ENCODE measurements around the gene RAMP2.

DNA sequence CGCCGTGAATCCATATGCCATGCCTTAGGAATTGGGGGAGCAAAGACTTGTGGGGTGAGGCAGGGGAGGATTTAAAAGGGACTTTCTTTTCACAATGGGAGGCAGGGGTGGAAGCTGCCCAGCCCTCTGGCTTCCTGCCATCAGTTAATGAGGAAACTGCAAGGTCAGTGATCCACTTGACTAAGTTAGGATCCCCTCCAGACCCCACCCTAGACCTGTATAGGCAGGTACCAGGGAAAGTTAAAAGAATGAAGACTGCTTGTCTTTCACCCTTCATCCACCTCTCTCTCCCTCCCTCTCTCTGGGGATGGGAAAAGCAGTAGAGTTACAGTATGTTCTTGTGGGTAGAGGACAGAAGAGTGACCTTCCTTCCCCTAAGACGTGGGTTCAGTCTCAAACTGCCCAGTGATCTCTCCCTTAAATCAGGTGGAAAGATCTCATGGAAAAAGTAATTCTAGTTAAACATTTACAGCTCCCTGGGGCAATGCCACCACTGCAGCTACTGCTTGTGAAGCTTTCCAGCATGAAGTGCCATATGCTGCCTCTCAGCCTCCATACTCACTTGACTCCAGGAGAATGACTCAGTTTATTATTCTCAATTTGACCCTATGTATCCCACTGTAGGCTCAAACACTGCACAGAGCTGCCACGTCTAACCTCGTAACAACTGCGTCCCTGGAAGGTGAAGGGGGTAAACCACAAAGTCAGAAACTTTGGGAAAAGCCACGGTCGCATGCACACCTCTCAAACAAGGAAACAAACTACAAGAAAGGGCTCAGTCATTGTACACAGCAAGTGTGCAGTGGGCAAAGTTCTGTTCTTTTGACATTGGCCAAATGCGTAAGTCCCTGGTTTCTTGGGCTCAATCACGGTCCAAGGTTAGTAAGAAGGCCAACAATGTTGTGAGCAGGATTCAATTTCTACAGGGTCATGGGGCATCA is 36.3 kb downstream of the RAMP2 start:
- TF ChIP-seq CTCF (IDR thresholded peaks at IDR 0.05): no peak
- TF ChIP-seq EZH2 (IDR thresholded peaks at IDR 0.05): no peak
- TF ChIP-seq EZH2phosphoT487 (IDR thresholded peaks at IDR 0.05): no peak

Data from neural progenitor cell (in vitro differentiated cells).